GM12878 (cell line): Measurements from ENCODE around the gene IRF9. TPM values are rescaled to one million over a fixed set of nuclear protein-coding genes. Genes with fewer than 3 reads are reported as not detected.
A peak's percentile ranks its signal among the peaks of the same experiment; 100 is the strongest.

Source experiments
- BCL11A ChIP-seq: IDR thresholded peaks from 2 replicates; pipeline ENCODE4 v1.6.1; 2011; ENCODE audit warnings: low read depth, low read length
- CBFB ChIP-seq: IDR thresholded peaks from 2 replicates; pipeline ENCODE4 v1.6.1; 2016; ENCODE audit warnings: antibody characterized with exemption, low read depth
- CHD1 ChIP-seq: IDR thresholded peaks from 2 replicates; pipeline ENCODE4 v1.6.1; 2012; ENCODE audit warnings: low read depth, low read length, improper control_type of control experiment
- HDAC6 ChIP-seq: fragments of 200-600 bp; sonication (generic); IDR thresholded peaks from one replicate; pipeline ENCODE4 v1.8.0; 2017; ENCODE audit warnings: antibody characterized with exemption; ENCODE audit not compliant: unreplicated experiment
- IKZF1 ChIP-seq: fragments of 450-650 bp; conservative IDR thresholded peaks from 2 replicates; pipeline ENCODE4 v1.6.1; 2017; ENCODE audit warnings: antibody characterized with exemption, mild to moderate bottlenecking
- MYC ChIP-seq: IDR thresholded peaks from 2 replicates; pipeline ENCODE4 v1.6.1; 2011; ENCODE audit warnings: mild to moderate bottlenecking, low read length, moderate library complexity, inconsistent platforms; ENCODE audit not compliant: insufficient read depth, insufficient replicate concordance, insufficient read length, severe bottlenecking
- NR2C2 ChIP-seq: IDR thresholded peaks from 2 replicates; pipeline ENCODE4 v1.6.1; 2011; ENCODE audit warnings: borderline replicate concordance, low read depth; ENCODE audit not compliant: control insufficient read depth, insufficient read length
- NRF1 ChIP-seq: conservative IDR thresholded peaks from 2 replicates; pipeline ENCODE4 v1.6.1; 2011; ENCODE audit warnings: mild to moderate bottlenecking, low read depth, low read length, improper control_type of control experiment
- POLR2A ChIP-seq: IDR thresholded peaks from 2 replicates; pipeline ENCODE4 v1.6.1; 2011; ENCODE audit warnings: low read depth, mild to moderate bottlenecking, low read length
- RELA ChIP-seq: fragments of 450-650 bp; IDR thresholded peaks from 2 replicates; pipeline ENCODE4 v1.8.0; 2014; ENCODE audit warnings: borderline replicate concordance; ENCODE audit not compliant: partially characterized antibody
- RFX5 ChIP-seq: IDR thresholded peaks from 2 replicates; pipeline ENCODE4 v1.6.1; 2011; ENCODE audit warnings: low read depth, low read length, improper control_type of control experiment
- SP1 ChIP-seq: IDR thresholded peaks from one replicate; pipeline ENCODE4 v1.6.1; 2011; ENCODE audit warnings: low read depth, low read length
- TAF1 ChIP-seq: IDR thresholded peaks from 2 replicates; pipeline ENCODE4 v1.6.1; 2011; ENCODE audit warnings: mild to moderate bottlenecking, low read depth, low read length, borderline replicate concordance
- YBX1 ChIP-seq: fragments of 450-650 bp; IDR thresholded peaks from 2 replicates; pipeline ENCODE4 v1.6.1; 2016; ENCODE audit warnings: antibody characterized with exemption
- ZNF622 ChIP-seq: fragments of 450-650 bp; IDR thresholded peaks from 2 replicates; pipeline ENCODE4 v1.6.1; 2017; ENCODE audit warnings: mild to moderate bottlenecking, inconsistent platforms
- polyA plus RNA-seq, 11 experiments: library from polyadenylated mRNA; depleted of rRNA in 4 of 11; unstranded in 6 of 11; stranded (reverse) in 5 of 11; fragments of >200 nt; fragmentation: Nextera tagmentation in 4 of 11; fragmentation: Illumina TruSeq in 1 of 11; extraction: Ambion mirVana in 4 of 11; extraction: Trizol in 1 of 11; gene quantifications; 1 replicate in 1 of 11; 2 replicates in 10 of 11; pipeline versions ENCODE4 v1.2.1 to v1.2.3, GENCODE V29; 2011 to 2016; ENCODE audit warnings: inconsistent platforms in 2 of 11, missing spikeins in 2 of 11, low read depth in 1 of 11
- total RNA-seq, 4 experiments: library from RNA; depleted of rRNA in 3 of 4; stranded (reverse); fragments of >200 nt in 3 of 4; fragmentation: Illumina TruSeq in 1 of 4; extraction: Trizol in 1 of 4; gene quantifications; 2 replicates each; pipeline versions ENCODE4 v1.2.1 to v1.2.3, GENCODE V29; 2013 to 2021
- TF ChIP-seq, protein P1 (sequence below), 3 experiments: IDR thresholded peaks in 2 of 3; conservative IDR thresholded peaks in 1 of 3; 2 replicates each; pipeline ENCODE4 v1.5.1; 2011; ENCODE audit warnings: low read depth in 3 of 3, low read length in 3 of 3, mild to moderate bottlenecking in 3 of 3, control low read depth in 2 of 3, moderate library complexity in 2 of 3, inconsistent platforms in 1 of 3, mixed read lengths in 1 of 3; ENCODE audit not compliant: control insufficient read depth in 2 of 3, insufficient read depth in 1 of 3; ENCODE audit errors: extremely low read depth in 1 of 3
- TF ChIP-seq, protein P2 (sequence below): IDR thresholded peaks from 2 replicates; pipeline ENCODE4 v1.6.1; 2012; ENCODE audit warnings: low read length, inconsistent platforms
- TF ChIP-seq, protein P3 (sequence below): fragments of 450-650 bp; formaldehyde crosslinking; IDR thresholded peaks from 2 replicates; pipeline ENCODE4 v1.4.0; 2020; ENCODE audit warnings: mild to moderate bottlenecking, moderate library complexity
- TF ChIP-seq, protein P4 (sequence below): fragments of 450-650 bp; IDR thresholded peaks from 2 replicates; pipeline ENCODE4 v1.6.1; 2017; ENCODE audit warnings: mild to moderate bottlenecking, moderate library complexity

The IRF9 gene
- total and polyA plus RNA-seq, 10 of the 15 experiments (the other 5 are each of a cell fraction or from before 2014, with no cell fraction given) = 47.6 to 234 (median 148) TPM

DNA sequence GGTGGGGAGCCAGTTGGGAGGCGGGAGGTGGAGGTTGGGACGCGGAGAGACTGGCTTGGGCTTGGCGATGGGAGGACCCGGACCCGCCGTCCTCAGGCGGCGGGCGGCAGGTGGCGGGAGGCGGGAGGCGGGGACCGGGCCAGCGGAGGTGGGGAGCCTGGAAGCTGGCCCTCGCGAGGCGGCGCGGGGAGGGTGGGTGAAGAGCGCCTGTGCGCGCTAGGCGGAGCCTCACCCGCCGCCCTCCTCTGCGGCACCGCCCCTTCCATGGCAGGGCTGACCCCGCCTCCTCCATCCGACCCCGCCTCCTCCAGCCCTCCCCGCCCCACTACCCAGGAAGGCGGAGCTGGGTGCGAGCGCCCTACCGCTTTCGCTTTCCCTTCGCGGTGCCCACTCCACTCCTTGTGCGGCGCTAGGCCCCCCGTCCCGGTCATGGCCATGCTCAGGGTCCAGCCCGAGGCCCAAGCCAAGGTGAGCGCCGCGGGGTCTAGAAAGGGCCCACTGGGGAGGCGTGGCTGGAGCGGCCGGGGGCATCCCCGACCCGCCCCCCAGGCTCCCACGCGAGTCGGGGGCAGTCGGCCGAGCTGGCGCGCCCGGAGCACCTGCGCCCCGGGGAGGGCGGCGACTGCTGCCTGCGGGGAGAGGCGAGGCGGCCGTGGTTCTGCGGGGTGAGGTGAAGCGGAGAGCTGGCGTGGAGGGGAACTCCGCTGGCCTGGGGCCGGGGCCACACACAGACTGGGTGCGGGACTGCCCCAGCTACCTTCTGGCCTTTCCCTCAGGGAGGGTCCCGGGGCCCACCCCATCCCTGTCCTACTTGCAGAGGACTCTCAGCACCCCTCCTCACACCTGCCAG is 25.0 kb upstream of the IRF9 start, which contains the start of gene PSME1 (continued):
- TF ChIP-seq SP1 (peak; percentile 54), HDAC6 (no peak), RELA (peak; percentile 79), TAF1 (peak; percentile 63; the same call in 1 of the 2 replicates), NR2C2 (no peak), MYC (no peak), NRF1 (0 out of 2 replicates have a peak, but pooled peaks have one; percentile 28), ZNF622 (no peak), YBX1 (no peak), POLR2A (peak; percentile 86), RFX5 (no peak), CBFB (no peak), BCL11A (no peak), IKZF1 (peak; percentile 64), CHD1 (no peak)
- TF ChIP-seq, protein P1, sequence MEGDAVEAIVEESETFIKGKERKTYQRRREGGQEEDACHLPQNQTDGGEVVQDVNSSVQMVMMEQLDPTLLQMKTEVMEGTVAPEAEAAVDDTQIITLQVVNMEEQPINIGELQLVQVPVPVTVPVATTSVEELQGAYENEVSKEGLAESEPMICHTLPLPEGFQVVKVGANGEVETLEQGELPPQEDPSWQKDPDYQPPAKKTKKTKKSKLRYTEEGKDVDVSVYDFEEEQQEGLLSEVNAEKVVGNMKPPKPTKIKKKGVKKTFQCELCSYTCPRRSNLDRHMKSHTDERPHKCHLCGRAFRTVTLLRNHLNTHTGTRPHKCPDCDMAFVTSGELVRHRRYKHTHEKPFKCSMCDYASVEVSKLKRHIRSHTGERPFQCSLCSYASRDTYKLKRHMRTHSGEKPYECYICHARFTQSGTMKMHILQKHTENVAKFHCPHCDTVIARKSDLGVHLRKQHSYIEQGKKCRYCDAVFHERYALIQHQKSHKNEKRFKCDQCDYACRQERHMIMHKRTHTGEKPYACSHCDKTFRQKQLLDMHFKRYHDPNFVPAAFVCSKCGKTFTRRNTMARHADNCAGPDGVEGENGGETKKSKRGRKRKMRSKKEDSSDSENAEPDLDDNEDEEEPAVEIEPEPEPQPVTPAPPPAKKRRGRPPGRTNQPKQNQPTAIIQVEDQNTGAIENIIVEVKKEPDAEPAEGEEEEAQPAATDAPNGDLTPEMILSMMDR (IDR thresholded peaks at IDR 0.05 in 2 of 3, conservative IDR thresholded peaks at IDR 0.05 in 1 of 3; ENCODE audit: control insufficient read depth in 2 of 3, extremely low read depth in 1 of 3, insufficient read depth in 1 of 3, low read depth in 3 of 3, low read length in 3 of 3) = no peak
- TF ChIP-seq, protein P2, sequence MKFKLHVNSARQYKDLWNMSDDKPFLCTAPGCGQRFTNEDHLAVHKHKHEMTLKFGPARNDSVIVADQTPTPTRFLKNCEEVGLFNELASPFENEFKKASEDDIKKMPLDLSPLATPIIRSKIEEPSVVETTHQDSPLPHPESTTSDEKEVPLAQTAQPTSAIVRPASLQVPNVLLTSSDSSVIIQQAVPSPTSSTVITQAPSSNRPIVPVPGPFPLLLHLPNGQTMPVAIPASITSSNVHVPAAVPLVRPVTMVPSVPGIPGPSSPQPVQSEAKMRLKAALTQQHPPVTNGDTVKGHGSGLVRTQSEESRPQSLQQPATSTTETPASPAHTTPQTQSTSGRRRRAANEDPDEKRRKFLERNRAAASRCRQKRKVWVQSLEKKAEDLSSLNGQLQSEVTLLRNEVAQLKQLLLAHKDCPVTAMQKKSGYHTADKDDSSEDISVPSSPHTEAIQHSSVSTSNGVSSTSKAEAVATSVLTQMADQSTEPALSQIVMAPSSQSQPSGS = no peak
- TF ChIP-seq, protein P3, sequence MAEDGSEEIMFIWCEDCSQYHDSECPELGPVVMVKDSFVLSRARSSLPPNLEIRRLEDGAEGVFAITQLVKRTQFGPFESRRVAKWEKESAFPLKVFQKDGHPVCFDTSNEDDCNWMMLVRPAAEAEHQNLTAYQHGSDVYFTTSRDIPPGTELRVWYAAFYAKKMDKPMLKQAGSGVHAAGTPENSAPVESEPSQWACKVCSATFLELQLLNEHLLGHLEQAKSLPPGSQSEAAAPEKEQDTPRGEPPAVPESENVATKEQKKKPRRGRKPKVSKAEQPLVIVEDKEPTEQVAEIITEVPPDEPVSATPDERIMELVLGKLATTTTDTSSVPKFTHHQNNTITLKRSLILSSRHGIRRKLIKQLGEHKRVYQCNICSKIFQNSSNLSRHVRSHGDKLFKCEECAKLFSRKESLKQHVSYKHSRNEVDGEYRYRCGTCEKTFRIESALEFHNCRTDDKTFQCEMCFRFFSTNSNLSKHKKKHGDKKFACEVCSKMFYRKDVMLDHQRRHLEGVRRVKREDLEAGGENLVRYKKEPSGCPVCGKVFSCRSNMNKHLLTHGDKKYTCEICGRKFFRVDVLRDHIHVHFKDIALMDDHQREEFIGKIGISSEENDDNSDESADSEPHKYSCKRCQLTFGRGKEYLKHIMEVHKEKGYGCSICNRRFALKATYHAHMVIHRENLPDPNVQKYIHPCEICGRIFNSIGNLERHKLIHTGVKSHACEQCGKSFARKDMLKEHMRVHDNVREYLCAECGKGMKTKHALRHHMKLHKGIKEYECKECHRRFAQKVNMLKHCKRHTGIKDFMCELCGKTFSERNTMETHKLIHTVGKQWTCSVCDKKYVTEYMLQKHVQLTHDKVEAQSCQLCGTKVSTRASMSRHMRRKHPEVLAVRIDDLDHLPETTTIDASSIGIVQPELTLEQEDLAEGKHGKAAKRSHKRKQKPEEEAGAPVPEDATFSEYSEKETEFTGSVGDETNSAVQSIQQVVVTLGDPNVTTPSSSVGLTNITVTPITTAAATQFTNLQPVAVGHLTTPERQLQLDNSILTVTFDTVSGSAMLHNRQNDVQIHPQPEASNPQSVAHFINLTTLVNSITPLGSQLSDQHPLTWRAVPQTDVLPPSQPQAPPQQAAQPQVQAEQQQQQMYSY = no peak
- TF ChIP-seq, protein P4, sequence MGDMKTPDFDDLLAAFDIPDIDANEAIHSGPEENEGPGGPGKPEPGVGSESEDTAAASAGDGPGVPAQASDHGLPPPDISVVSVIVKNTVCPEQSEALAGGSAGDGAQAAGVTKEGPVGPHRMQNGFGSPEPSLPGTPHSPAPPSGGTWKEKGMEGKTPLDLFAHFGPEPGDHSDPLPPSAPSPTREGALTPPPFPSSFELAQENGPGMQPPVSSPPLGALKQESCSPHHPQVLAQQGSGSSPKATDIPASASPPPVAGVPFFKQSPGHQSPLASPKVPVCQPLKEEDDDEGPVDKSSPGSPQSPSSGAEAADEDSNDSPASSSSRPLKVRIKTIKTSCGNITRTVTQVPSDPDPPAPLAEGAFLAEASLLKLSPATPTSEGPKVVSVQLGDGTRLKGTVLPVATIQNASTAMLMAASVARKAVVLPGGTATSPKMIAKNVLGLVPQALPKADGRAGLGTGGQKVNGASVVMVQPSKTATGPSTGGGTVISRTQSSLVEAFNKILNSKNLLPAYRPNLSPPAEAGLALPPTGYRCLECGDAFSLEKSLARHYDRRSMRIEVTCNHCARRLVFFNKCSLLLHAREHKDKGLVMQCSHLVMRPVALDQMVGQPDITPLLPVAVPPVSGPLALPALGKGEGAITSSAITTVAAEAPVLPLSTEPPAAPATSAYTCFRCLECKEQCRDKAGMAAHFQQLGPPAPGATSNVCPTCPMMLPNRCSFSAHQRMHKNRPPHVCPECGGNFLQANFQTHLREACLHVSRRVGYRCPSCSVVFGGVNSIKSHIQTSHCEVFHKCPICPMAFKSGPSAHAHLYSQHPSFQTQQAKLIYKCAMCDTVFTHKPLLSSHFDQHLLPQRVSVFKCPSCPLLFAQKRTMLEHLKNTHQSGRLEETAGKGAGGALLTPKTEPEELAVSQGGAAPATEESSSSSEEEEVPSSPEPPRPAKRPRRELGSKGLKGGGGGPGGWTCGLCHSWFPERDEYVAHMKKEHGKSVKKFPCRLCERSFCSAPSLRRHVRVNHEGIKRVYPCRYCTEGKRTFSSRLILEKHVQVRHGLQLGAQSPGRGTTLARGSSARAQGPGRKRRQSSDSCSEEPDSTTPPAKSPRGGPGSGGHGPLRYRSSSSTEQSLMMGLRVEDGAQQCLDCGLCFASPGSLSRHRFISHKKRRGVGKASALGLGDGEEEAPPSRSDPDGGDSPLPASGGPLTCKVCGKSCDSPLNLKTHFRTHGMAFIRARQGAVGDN = peak; percentile 19; the same call in 1 of the 2 replicates
